ENCODE measurements around the gene KCNK13. TPM values are rescaled to one million over a fixed set of nuclear protein-coding genes. Genes with fewer than 3 reads are reported as not detected.
"Not testable (repeated sequence)": the region's sequence is repeated elsewhere in the genome, so short reads cannot be mapped to it uniquely, and the experiment has no call there.

KCNK13 gene
- total RNA-seq = 1 to 10 TPM in 1 of 2 donors, under 1 TPM in 1; 0.93 to 6.0 TPM

GRCh38 chr14:90061685-90062126 lies at the start of gene KCNK13:
Gene KCNK13 (plus strand): TSS chr14:90061994. CDS start chr14:90062206, 212 bp downstream.
- Histone ChIP-seq H3K27ac (peak within 1 kb of the TSS in 1 of 2 donors; percentile 56), H3K27me3 (peaks cover 0 to 17% of the 10 kb centered on the region in 2 donors), H3K4me3 (peak within 1 kb of the TSS; percentile 39 to 55), H3K36me3 (no peaks in the 10 kb centered on the region), H3K9me3 (no peaks in the 10 kb centered on the region), H3K4me1 (peaks cover 0 to 31% of the 10 kb centered on the region in 2 donors)
- TF ChIP-seq CTCF (IDR thresholded peaks at IDR 0.05) = no peak
- DNase-seq (ENCODE audit: low spot score) = no peak

- Histone ChIP-seq H3K27ac (no peak overlapping the region), H3K4me3 (no peak overlapping the region), H3K27me3 (no peaks in the 10 kb centered on the region), H3K4me1 (no peaks in the 10 kb centered on the region), H3K36me3 (peaks cover 11% of the 10 kb centered on the region), H3K9me3 (no peaks in the 10 kb centered on the region)
- no peak for TF ChIP-seq CTCF (IDR thresholded peaks at IDR 0.05)
- DNase-seq (ENCODE audit: low spot score) = no peak
These were observed 44.4 kb upstream of the KCNK13 start for GRCh38 chr14:90017371-90017770.

- no peak for TF ChIP-seq CTCF (IDR thresholded peaks at IDR 0.05)
- H3K4me1 ChIP-seq = no peaks in the 10 kb centered on the region
- no peak overlapping the region for H3K4me3 ChIP-seq
- no peaks in the 10 kb centered on the region for H3K9me3 ChIP-seq
- no peak overlapping the region for H3K27ac ChIP-seq
- peaks cover 6% of the 10 kb centered on the region for H3K36me3 ChIP-seq
- no peak for DNase-seq (ENCODE audit: low spot score)
- H3K27me3 ChIP-seq = no peaks in the 10 kb centered on the region
These were observed 41.8 kb upstream of the KCNK13 start for GRCh38 chr14:90019824-90020523.

GRCh38 chr14:90023176-90023896 lies 38.5 kb upstream of the KCNK13 start:
- no peaks in the 10 kb centered on the region for H3K27me3 ChIP-seq
- H3K4me3 ChIP-seq = no peak overlapping the region
- no peaks in the 10 kb centered on the region for H3K4me1 ChIP-seq
- DNase-seq (ENCODE audit: low spot score) = no peak
- peaks cover 6% of the 10 kb centered on the region for H3K36me3 ChIP-seq
- no peaks in the 10 kb centered on the region for H3K9me3 ChIP-seq
- no peak overlapping the region for H3K27ac ChIP-seq
- TF ChIP-seq CTCF (IDR thresholded peaks at IDR 0.05) = no peak

- H3K27me3 ChIP-seq = no peaks in the 10 kb centered on the region
- DNase-seq (ENCODE audit: low spot score) = no peak
- no peak for TF ChIP-seq CTCF (IDR thresholded peaks at IDR 0.05)
- H3K9me3 ChIP-seq = no peaks in the 10 kb centered on the region
- no peaks in the 10 kb centered on the region for H3K4me1 ChIP-seq
- H3K27ac ChIP-seq = peak overlapping the region in 1 of 2 donors; percentile 40
- no peak overlapping the region for H3K4me3 ChIP-seq
- H3K36me3 ChIP-seq = no peaks in the 10 kb centered on the region
These were observed 36.9 kb upstream of the KCNK13 start for GRCh38 chr14:90024910-90025309.

GRCh38 chr14:90026608-90027007 lies 35.2 kb upstream of the KCNK13 start:
- not testable (repeated sequence) for H3K36me3 ChIP-seq; H3K27me3 ChIP-seq; DNase-seq (ENCODE audit: low spot score); H3K4me3 ChIP-seq; H3K4me1 ChIP-seq; H3K9me3 ChIP-seq; H3K27ac ChIP-seq
